T1000 (cell line): ENCODE measurements around the gene GNPNAT1.

Experiments
- DNase-seq: peaks from one replicate; lab custom pipeline; 2025; ENCODE audit warnings: mixed read lengths; lab: John Stamatoyannopoulos, UW

GNPNAT1 gene

DNA sequence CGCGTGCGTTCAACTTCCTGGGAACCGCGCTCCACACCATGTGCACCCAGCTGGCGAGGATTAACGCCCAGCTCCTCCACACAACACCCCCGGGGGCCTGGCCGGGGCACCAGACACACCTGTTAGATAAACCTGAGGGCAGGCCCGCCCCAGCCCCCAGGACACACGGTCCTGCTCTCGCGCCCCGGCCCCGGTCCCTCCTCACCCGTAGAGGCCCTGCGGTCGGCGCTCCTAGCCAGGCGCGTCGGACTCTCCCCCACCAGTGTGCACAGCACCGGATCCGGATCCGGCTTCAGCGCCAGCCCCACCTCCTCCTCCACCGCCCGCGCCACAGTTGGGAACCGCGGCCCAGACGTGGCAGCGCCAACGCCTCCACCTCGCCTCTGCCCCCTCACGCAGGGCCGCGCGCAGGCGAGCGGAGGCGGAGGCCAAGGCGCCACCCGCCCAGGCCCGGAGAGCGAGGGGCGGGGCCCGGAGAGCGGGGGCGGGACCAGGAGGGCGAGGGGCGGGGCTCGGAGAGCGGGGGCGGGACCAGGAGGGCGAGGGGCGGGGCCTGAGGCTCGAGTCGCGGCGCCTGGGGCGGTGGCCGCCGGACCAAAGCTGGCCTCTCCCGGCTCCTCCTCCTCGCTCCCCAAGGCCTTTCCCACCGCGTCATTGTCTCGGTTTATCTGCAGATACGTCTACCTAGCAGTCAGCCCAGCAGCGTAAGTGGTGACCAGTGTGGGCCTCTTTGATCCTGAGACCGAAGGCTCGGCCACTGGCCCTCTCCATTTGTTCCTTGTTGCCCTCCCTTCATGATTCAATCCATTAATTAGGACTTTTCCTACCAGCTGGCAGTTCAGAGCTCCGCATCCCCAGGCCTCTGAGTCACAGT is at the start of gene GNPNAT1:
GNPNAT1 (minus strand) TSS at position 385 of the 874 bp plus-strand sequence. CDS start 6,957 bp downstream, outside the sequence.
- DNase-seq = peak; percentile 88

DNA sequence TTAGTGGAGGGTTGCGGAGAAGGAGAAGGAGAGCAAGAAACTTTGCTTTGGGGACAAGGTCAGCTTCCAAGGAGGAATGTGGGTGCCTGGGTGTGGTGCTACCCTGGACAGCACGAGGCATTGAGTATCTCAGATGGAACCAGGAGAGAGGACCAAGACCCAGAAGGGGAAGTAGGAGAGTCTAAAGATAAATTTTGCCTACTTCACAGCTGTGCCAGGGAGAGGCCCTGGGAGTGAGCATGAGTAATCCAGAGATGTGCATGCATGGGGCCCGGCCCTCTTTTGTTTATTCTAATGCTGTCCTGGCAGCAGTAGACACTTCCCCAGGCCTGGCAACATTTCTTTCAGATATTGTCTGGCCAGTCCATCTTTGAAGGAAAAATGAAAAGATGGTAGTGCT is 49.5 kb upstream of the GNPNAT1 start:
- DNase-seq = peak; percentile 15

DNA sequence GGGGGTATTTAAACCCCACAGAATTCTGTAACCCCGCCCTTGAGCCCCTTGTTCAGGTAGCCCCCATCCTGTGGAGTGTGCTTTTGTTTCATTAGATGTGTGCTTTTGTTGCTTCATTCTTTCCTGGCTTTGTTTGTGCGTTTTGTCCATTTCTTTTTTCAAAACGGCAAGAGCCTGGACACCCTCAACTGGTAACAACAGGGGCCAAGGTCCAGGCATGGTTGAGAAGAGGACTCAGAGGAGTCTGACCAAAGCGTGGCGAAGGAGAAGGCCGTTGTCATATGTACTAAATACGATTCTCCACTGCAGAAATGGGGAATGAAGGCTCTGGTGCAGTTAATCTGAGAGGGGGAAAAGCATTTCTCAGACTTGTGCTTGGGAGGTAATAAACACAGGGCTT is 46.0 kb upstream of the GNPNAT1 start:
- DNase-seq = no peak

DNA sequence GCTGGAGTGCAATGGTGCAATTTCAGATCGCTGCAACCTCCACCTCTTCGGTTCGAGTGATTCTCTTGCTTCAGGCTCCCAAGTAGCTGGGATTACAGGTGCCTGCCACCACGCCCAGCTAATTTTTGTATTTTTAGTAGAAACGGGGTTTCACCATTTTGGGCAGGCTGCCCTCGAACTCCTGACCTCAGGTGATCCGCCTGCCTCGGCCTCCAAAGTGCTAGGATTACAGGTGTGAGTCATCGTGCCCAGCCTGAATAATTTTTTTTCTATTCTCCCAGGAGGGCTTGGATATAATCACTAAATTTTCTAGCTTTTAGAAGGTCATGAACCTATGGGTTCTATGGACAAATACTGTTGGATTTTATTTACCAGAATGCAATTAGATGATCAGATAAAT is 44.7 kb upstream of the GNPNAT1 start:
- DNase-seq = no peak

DNA sequence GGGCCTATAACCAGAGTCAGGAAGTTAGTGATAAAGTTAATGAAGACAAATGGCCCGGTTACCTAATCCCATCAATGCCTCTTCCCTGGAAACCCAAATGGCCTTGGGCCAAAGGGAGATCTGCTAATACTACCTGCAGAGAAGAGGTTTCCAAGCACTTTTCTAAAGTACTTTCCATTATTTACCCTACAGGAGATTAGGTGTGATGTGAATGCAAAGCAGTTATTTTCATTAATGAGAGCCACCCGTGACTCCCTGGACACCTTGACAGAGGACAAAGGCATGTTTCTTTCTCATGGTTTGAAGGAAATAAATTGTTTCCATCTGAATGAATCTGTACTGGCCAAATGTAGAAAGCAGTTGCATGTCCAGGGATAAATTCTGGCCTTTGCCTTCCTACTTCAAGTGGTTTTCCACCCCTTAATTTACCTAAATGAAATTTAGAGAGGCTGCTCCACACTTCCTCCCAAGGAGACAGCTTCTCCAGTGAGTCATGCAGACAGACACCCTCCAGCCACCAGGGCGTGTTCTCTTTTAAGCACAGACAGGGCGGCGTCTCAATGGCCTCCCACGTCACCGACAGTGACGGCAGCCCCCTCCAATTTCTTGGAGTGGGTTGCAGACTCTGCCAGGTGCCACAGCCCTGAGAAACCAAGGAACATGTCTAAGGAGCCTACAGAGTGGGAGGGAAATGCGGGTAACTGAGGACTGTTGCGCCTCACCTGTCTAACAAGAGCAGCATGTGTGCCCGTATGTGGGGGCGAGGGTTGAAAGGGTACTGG is 43.9 kb upstream of the GNPNAT1 start:
- peak; percentile 16 for DNase-seq

DNA sequence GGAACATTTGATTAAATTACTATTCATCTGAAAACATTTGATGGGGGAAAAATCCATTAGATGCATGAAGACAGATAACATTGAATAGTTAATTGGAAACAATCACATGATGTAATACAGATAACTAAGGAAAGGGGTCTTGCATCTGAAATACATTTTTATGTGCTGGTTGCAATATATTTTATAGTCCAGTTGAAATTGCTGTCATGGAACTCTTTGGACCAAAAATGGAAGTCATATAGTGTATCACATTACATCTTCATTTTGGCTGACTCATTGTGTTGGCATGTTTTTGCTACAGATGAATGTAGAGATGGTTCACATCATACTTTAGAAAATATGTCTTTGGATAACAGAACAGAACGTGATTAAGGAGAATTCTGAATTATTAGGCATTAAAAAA is 43.0 kb upstream of the GNPNAT1 start:
- no peak for DNase-seq

DNA sequence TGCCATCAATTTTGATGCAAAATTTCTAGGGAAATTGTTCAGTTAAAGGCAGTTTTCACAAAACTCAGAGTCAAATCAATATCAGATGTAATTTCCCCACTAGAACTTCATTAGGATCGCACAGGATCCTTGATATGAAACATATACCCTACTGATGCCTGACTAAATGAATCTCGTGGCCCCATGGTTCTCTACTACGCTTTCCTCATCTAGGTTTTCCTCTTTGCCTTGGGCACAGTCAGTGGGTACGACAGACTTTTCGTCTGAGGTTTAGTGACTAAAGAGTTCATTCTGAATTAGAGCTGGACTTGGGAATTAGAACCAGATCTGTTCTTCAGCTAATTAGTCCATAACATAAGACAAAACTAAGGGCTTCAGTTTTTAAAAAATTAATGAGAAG is 42.5 kb upstream of the GNPNAT1 start:
- no peak for DNase-seq

DNA sequence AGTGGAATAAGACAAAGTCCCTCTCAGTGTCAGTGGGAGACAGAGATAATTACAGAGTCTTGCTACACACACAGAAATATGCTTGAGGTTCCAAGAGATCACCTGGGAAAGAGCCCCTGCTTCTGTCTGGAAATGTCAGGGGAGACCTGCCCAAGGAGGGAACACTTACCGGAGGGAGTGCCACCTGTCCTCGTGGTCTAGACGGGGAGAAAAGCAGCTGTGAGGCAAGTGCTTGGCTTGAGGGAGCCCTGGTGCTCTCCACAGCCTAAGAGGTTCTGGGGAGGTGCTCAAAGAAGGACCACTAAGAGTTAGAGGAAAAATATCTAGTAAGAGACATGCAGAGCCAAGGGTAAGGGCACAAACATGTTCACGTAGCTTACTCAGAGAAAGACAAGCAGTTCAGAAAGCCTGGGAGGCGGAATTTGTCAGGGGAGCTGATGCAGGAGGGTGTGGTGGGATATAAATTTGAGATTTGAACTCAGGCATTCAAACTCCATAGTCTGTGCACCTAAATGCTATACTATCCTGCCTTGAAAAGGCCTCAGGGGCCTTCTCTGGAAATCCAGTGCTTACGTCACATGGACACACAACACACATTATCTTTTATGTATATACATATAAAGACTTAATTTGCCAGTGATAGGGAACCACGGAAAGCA is 38.2 kb upstream of the GNPNAT1 start:
- DNase-seq = no peak

DNA sequence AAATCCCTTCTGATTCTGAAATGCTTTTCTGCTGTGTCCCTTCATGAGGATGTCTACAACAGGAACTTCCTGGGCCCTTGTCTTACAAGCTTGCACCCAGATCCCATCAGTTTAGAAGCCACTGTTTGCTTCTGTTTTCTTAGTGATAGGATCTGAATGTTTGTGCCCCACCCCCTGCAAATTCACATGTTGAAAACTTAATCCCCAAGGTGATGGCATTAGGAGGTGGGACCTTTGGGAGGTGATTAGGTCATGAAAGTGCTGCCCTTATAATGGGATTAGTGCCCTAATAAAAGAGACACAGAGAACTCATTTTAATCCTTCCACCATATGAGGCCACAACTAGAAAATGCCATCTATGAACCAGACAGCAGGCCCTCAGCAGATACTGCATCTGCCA is 36.0 kb upstream of the GNPNAT1 start:
- no peak for DNase-seq

DNA sequence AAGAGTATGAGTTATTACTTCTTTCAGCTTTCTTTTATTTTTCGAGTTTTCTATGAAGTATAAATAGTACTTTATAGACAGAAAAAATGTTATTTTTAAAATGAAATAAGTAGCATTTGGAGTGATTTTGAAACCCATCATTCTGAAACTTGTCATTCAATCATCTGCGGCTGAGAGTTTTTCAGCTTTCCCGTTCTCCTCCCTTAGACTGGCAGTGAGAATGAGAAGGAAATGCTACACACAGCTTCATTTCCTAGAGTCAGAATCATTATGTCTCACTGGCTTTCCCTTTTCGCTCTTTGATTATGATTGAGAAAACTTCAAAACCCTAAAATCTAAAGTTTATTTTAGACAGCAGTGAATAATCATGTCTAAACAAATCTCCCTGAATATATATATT is 33.7 kb upstream of the GNPNAT1 start:
- no peak for DNase-seq

DNA sequence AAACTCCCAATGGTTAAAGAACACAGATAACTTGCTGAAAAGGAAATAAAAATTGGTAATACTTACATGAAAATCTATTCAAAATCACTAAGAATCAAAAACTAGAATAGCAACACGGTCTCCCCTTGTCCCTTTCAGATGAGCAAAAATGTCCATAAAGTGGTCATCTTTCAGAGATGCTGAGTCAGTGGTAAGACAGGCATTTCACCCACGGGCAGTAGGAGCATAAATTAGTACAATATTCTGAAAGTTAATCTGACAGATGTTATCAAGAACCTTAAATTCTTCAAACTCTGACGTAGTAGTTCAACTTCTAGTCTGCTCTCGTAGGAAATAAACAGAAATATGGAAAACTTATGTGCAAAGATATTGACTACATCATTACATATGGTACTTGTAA is 33.1 kb upstream of the GNPNAT1 start:
- no peak for DNase-seq

DNA sequence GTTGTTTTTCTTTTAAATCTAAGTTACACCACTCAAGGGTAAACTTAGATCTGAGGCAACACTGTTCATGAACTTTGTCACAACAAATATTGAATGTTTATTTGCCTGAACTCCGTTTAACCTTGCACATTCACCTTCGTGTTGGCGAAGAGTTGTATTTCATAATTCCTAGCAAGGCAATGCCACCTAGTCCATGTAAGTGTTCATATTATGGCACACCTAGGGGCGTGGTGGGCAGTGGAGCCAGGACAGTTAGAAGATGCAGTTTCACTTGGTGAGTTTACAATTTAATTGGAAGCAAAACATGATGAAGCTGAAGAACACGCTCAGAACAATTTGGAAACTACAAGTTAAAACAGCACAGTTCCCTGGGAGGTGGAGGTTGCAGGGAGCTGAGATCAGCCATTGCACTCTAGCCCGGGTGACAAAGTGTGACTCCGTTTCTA is 30.4 kb upstream of the GNPNAT1 start:
- no peak for DNase-seq

DNA sequence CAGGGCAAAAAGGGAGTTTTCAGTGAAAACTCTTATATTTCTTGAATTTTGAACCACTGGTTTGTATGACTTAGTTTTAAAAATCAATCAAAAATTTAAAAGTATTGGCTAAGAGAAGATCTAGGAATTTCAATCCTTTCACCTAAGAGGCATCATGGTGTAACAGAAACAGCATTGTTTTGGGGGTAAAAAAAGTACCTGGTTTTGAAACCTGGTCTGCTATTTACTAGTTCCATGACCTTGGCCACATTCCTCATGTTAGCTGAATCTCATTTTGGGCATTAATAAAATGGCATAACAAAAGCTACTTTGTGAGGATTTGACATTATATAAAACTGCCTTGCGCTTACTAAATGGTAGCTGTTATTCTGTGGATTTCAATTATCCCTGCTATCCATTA is 16.7 kb upstream of the GNPNAT1 start:
- DNase-seq = no peak

DNA sequence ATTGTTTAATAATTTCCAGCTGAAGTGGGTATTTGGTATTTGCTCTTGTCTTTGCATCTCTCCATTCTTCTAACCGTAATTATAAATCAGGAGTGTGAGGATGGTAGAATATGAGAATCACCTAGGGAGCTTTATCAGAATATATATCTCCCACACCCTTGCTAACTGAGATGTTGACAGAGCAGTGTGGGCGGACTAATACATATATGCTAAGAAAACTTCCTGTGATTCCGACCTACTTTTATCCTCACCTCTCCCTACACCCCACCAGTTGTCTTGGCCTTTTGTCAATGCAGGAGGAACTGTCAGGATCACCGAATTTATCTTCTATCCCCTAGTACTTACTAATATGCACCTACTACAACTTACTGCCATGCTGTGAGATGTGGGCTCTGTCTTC is 14.7 kb upstream of the GNPNAT1 start:
- no peak for DNase-seq

DNA sequence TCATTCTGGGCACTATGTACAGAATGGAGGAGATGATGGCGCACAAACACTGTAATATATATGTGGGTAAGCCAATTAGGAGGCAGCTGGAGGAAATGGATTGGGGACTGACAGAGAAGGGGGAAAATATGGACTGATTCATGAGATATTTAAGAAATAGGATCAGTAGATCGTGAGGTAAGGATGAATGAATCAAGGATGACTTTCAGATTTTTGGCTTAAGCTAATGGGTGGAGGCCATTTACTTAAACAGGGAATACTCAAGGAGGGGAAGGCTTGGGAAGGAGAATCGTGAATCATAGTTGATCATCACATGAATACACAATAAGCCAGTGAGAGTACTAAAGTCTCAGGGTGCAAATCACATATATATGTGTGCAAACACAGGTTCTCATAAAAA is 11.2 kb upstream of the GNPNAT1 start:
- no peak for DNase-seq

DNA sequence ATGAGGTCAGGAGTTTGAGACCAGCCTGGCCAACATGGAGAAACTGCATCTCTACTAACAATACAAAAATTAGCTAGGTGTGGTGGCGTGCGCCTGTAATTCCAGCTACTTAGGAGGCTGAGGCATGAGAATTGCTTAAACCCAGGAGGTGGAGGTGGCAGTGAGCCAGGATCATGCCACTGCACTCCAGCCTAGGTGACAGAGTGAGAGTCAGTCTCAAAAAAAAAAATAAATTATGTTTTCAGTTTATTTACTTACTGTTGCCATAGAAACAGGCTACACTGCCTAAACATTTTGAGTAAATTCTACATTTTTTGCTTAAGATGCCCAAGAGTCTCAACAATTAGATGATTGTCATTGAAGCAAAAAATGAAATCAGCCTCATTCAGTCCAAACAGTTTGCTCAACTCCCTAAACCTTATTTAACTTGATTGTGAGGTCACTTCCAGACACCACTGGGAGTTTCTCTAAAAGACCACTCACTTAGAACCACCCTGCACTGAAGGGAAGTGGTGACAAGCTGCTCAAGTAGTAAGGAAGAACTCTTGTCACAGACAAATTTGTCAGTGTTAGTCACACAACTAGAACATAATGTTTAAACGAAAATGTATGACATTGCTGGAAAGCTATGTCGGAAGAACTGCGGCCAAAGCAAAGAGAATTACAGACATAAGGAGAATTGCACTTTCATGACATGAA is 9.8 kb upstream of the GNPNAT1 start:
- DNase-seq = no peak

DNA sequence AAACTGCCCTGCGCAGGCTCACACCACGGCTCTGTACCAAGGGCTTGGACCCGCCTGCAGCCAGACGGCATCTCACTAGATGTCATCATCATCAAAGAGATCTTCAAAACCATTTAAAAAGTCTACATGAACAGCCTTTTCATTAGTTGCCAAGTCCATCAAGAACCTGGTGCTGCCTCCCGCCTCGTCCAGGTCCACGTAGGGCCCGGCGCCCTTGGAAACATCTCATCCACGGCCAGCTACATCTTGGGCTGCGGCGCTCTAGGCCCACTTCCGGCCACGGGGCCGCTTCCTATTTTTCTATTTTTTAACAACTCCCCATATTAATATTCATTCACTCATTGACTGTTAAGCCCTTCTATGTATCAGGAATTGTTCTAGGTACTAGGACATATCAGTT is 7.4 kb upstream of the GNPNAT1 start:
- DNase-seq = no peak

DNA sequence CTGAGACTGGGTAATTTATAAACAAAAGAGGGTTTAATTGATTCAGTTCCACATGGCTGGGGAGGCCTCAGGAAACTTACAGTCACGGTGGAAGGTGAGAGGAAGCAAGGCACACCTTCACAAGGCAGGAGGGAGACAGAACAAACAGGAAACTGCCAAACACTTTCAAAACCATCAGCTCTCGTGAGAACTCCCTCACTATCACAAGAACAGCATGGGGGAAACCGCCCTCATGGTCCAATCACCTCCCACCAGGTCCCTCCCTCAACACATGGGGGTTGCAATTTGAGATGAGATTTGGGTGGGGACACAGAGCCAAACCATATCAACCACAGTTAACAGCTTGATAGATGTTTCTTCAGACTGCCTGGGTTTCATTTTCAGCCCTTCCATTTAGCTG is 6.2 kb upstream of the GNPNAT1 start:
- no peak for DNase-seq

DNA sequence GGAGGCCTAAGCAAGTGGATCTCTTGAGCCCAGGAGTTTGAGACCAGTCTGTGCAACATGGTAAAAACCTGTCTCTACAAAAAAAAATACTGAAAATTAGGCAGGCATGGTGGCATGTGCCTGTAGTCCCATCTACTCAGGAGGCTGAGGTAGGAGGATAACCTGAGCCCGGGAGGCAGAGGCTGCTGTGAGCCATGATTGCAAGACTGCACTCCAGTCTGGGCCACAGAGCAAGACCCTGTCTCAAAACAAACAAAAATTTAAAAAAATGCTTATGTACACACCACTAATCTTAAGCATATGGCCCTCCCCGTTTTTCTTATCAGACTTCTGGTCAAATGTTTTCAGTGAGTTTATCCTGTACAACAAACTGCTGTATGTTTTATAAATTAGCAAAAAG is 1.7 kb upstream of the GNPNAT1 start:
- DNase-seq = no peak

DNA sequence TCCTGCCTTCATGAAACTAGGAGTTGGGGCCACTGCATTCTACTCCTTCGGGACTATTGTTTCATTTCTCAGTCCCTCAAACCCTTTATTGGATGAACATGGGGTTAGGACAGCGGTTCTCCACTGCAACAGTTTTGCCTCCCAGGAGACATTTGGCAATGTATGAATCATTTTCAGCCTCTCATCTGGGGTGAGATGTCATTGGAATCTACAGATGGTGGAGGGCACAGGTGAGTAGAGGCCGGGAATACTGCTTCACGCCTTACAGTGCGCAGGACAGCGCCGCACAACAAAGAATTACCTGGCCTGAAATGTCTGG is 649 bp upstream of the GNPNAT1 start:
- DNase-seq = no peak

DNA sequence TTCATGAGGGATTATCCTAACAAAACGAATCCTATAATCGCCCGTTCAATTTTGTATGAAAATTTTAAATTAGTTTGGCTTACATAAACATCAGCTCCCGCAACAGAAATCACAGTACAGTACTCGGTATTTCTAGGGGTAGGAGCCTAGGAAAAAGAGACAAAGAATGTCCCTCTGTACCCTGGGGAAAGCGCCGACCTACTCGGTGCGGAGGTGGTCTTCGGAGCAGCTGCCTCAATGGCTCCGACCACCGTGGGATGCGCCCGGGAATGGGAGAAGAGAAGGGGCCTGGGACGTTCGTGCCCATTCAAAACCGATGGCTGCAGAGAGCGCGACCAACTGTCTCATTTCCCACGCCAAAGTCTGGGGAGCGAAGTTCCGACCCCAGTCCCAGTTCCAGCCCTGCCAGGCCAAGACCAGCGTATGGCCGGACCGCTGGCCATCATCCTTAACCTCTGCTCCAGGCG is 618 bp downstream of the GNPNAT1 start:
- no peak for DNase-seq
